ENCODE measurements around the gene MYCBP2. TPM values are rescaled to one million over a fixed set of nuclear protein-coding genes. Genes with fewer than 3 reads are reported as not detected.

Gene MYCBP2
- total RNA-seq, 2 experiments from 2014 or later: 121 to 125 TPM

DNA sequence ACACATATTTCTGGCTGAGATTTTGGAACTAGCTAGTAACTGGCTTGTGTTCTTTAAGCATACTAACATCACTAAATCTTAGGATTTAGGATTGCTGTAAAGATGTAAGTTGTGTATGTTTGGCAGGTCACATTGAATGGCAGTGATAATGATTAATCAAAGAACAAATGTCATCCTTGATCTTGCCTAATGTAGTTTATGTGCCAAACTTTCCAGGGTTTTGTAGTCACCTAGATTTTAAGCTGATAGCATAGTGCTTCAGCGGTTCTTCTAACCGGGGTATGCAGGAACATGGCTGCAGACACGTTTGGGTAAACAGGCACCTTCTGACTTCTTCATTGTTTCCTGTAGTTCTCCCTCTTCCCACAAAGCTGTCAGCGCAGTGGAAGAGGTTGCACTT is 325.4 kb downstream of the MYCBP2 start:
- Histone ChIP-seq H3K9me2 (ENCODE audit: insufficient read depth, low read length) (no peaks in the 10 kb centered on the region), H3K27ac (ENCODE audit: low read depth, low read length, poor library complexity, severe bottlenecking) (no peak overlapping the region), H3K9me3 (ENCODE audit: low read length) (no peaks in the 10 kb centered on the region), H3K4me3 (ENCODE audit: low read depth, low read length, poor library complexity, severe bottlenecking) (no peak overlapping the region), H3K36me3 (ENCODE audit: insufficient read depth, low read length) (peaks cover 73% of the 10 kb centered on the region), H3K79me2 (ENCODE audit: insufficient read depth, low read depth, low read length) (0 out of 2 replicates have a peak, but pooled peaks cover 4% of the 10 kb centered on the region), H3K4me2 (ENCODE audit: low read length) (no peak overlapping the region), H2AFZ (ENCODE audit: low read length) (no peak overlapping the region), H4K20me1 (ENCODE audit: insufficient read depth, low read length) (peaks cover 6% of the 10 kb centered on the region; the same call in 1 of the 2 replicates), H3K4me1 (ENCODE audit: insufficient read depth, low read length, poor library complexity, severe bottlenecking) (peaks cover 9% of the 10 kb centered on the region)
- TF ChIP-seq, protein P1, sequence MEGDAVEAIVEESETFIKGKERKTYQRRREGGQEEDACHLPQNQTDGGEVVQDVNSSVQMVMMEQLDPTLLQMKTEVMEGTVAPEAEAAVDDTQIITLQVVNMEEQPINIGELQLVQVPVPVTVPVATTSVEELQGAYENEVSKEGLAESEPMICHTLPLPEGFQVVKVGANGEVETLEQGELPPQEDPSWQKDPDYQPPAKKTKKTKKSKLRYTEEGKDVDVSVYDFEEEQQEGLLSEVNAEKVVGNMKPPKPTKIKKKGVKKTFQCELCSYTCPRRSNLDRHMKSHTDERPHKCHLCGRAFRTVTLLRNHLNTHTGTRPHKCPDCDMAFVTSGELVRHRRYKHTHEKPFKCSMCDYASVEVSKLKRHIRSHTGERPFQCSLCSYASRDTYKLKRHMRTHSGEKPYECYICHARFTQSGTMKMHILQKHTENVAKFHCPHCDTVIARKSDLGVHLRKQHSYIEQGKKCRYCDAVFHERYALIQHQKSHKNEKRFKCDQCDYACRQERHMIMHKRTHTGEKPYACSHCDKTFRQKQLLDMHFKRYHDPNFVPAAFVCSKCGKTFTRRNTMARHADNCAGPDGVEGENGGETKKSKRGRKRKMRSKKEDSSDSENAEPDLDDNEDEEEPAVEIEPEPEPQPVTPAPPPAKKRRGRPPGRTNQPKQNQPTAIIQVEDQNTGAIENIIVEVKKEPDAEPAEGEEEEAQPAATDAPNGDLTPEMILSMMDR (conservative IDR thresholded peaks at IDR 0.05; ENCODE audit: low read length): no peak
- no peak for TF ChIP-seq EZH2phosphoT487 (IDR thresholded peaks at IDR 0.05; ENCODE audit: borderline replicate concordance, low read depth, low read length)
- DNase-seq (ENCODE audit: low spot score): no peak
- intact Hi-C loops (cut with micrococcal nuclease; ENCODE audit: unreplicated experiment): no loop called here
- CTCF ChIA-PET (ENCODE audit: unreplicated experiment): interaction anchor here (0.8 kb wide), 1 partner anchor 9 kb away, joined by 4 read pairs; no protein-coding TSS in a partner anchor
- BruUV-seq (replicated peaks): no TSS peak
- POLR2A ChIA-PET: interaction anchor here (0.7 to 3.1 kb wide), 4 partner anchors 9 to 27 kb away, joined by 3 to 24 read pairs (median 5); partner anchors contain the start of gene CLN5

DNA sequence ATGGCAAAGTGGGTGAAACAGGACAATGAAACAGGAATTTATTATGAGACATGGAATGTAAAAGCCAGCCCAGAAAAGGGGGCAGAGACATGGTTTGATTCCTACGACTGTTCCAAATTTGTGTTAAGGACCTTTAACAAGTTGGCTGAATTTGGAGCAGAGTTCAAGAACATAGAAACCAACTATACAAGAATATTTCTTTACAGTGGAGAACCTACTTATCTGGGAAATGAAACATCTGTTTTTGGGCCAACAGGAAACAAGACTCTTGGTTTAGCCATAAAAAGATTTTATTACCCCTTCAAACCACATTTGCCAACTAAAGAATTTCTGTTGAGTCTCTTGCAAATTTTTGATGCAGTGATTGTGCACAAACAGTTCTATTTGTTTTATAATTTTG is 326.4 kb downstream of the MYCBP2 start:
- H2AFZ ChIP-seq (ENCODE audit: low read length): no peak overlapping the region
- H3K9me2 ChIP-seq (ENCODE audit: insufficient read depth, low read length): no peaks in the 10 kb centered on the region
- TF ChIP-seq, protein P1 (conservative IDR thresholded peaks at IDR 0.05; ENCODE audit: low read length): no peak
- TF ChIP-seq EZH2phosphoT487 (IDR thresholded peaks at IDR 0.05; ENCODE audit: borderline replicate concordance, low read depth, low read length): no peak
- peaks cover 75% of the 10 kb centered on the region for H3K36me3 ChIP-seq (ENCODE audit: insufficient read depth, low read length)
- CTCF ChIA-PET (ENCODE audit: unreplicated experiment): no interaction called here
- POLR2A ChIA-PET: interaction anchor here (3.1 kb wide), 1 partner anchor 8 kb away, joined by 24 read pairs; the partner anchor contains the start of gene CLN5
- BruUV-seq (replicated peaks): no TSS peak
- 0 out of 2 replicates have a peak, but pooled peaks cover 4% of the 10 kb centered on the region for H3K79me2 ChIP-seq (ENCODE audit: insufficient read depth, low read depth, low read length)
- H3K9me3 ChIP-seq (ENCODE audit: low read length): no peaks in the 10 kb centered on the region
- no peak overlapping the region for H3K4me3 ChIP-seq (ENCODE audit: low read depth, low read length, poor library complexity, severe bottlenecking)
- H3K27ac ChIP-seq (ENCODE audit: low read depth, low read length, poor library complexity, severe bottlenecking): no peak overlapping the region
- H3K4me1 ChIP-seq (ENCODE audit: insufficient read depth, low read length, poor library complexity, severe bottlenecking): peaks cover 9% of the 10 kb centered on the region
- intact Hi-C loops (cut with micrococcal nuclease; ENCODE audit: unreplicated experiment): no loop called here
- no peak overlapping the region for H3K4me2 ChIP-seq (ENCODE audit: low read length)
- H4K20me1 ChIP-seq (ENCODE audit: insufficient read depth, low read length): peaks cover 4% of the 10 kb centered on the region; the same call in 1 of the 2 replicates
- no peak for DNase-seq (ENCODE audit: low spot score)

Other genes with a start within 250 kb of the MYCBP2 start
- not detected in 2 replicates for gene SCEL, start 208.6 kb upstream of the MYCBP2 start, total RNA-seq (2014; rRNA removed; shearing (Covaris generic))
- gene SCEL, start 208.6 kb upstream of the MYCBP2 start, total RNA-seq (2022): not detected in 2 replicates

Measured in OCI-LY7 (cell line).